ENCODE data around the gene MRPL37. TPM values are rescaled to one million over a fixed set of nuclear protein-coding genes. Genes with fewer than 3 reads are reported as not detected.

The MRPL37 gene
- total and polyA plus RNA-seq, 2 of the 4 experiments (the other 2 are of a cell fraction), result 42.8 to 132 TPM

DNA sequence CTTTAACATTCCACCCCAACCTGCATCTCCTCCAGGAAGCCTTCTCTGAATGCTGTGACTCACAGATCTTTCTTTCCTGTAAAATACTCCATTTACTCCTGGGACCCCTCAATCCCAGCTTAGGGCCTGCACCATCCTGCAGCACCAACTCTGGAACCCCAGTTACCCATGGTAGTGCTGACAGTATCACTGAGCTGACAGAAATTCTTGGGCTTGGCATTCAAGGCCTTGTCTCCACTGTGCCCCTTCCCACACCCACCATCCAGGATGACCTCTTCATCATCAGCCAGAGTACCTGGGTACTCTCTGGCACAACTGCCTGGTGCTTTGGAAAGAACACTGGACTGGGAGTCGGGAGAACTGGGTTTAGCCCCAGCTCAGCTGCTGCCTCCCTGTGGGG, 8.4 kb upstream of the MRPL37 start:
- Histone ChIP-seq H3K36me3 (ENCODE audit: control insufficient read depth, insufficient read depth, low read length) (peaks cover 1% of the 10 kb centered on the region; the same call in 1 of the 2 replicates), H3K4me2 (ENCODE audit: low read depth, low read length) (no peak overlapping the region), H3K56ac (ENCODE audit: extremely low read depth, insufficient read depth, low read length) (no peak overlapping the region), H4K5ac (ENCODE audit: low read depth, low read length) (no peak overlapping the region), H4K91ac (ENCODE audit: insufficient read depth, low read depth, low read length) (no peak overlapping the region), H3K4me1 (ENCODE audit: control insufficient read depth, insufficient read depth, low read length) (peaks cover 1% of the 10 kb centered on the region; the same call in 1 of the 2 replicates), H3K9ac (ENCODE audit: low read depth, low read length) (no peak overlapping the region), H4K20me1 (ENCODE audit: insufficient read depth, low read length) (no peaks in the 10 kb centered on the region), H3K4me3 (ENCODE audit: insufficient read depth, low read depth, low read length) (no peak overlapping the region), H2BK5ac (ENCODE audit: low read depth, low read length, poor library complexity, severe bottlenecking) (no peak overlapping the region), H3K4ac (ENCODE audit: low read depth, low read length) (no peak overlapping the region), H4K8ac (ENCODE audit: low read depth in 2 of 2, low read length in 2 of 2) (no peak overlapping the region), H2AK5ac (ENCODE audit: low read depth, low read length) (no peak overlapping the region), H3K18ac (ENCODE audit: low read depth, low read length) (no peak overlapping the region), H3K27ac (ENCODE audit: insufficient read depth, low read length) (no peak overlapping the region), H2AK9ac (replicated peaks; ENCODE audit: low read depth, low read length, poor library complexity) (no peak overlapping the region), H3K27me3 (ENCODE audit: control insufficient read depth, insufficient read depth, low read length) (no peaks in the 10 kb centered on the region), H3K79me1 (ENCODE audit: low read depth in 1 of 2, low read length in 2 of 2) (no peaks in the 10 kb centered on the region), H2AFZ (replicated peaks; ENCODE audit: low read length, poor library complexity) (no peak overlapping the region), H2BK20ac (ENCODE audit: low read depth, low read length) (no peak overlapping the region), H3K9me1 (ENCODE audit: insufficient read depth, low read length) (peaks cover 9% of the 10 kb centered on the region; the same call in 1 of the 2 replicates), H3K23ac (ENCODE audit: low read depth, low read length) (no peak overlapping the region), H3K14ac (replicated peaks; ENCODE audit: low read depth, low read length) (no peak overlapping the region), H2BK120ac (ENCODE audit: low read depth, low read length) (no peak overlapping the region), H3K9me3 (ENCODE audit: control insufficient read depth, insufficient read depth, low read length) (no peaks in the 10 kb centered on the region), H2BK15ac (ENCODE audit: low read depth, low read length) (no peak overlapping the region)
- POLR2A ChIA-PET (ENCODE audit: unreplicated experiment), result no interaction called here
- ATAC-seq (ENCODE audit: low read depth) (no peak), DNase-seq (no peak)
- intact Hi-C loops (cut with micrococcal nuclease) (no loop called here), dilution Hi-C loops (cut with HindIII; ENCODE audit: low sequenced_read_pairs, unreplicated experiment) (no loop called here), in situ Hi-C loops (cut with MboI; ENCODE audit: low sequenced_read_pairs) (no loop called here)
- CTCF ChIA-PET, result interaction anchor here (1.6 kb wide), 1 partner anchor 10 kb away, joined by 3 read pairs; no protein-coding TSS in a partner anchor
- BruUV-seq (replicated peaks), result no TSS peak
- no CpG with 5 or more reads among the region's 1 CpG for WGBS, 2 experiments (ENCODE audit: extremely low coverage in 2 of 2, insufficient read length in 1 of 2)
- TF ChIP-seq, protein P1, sequence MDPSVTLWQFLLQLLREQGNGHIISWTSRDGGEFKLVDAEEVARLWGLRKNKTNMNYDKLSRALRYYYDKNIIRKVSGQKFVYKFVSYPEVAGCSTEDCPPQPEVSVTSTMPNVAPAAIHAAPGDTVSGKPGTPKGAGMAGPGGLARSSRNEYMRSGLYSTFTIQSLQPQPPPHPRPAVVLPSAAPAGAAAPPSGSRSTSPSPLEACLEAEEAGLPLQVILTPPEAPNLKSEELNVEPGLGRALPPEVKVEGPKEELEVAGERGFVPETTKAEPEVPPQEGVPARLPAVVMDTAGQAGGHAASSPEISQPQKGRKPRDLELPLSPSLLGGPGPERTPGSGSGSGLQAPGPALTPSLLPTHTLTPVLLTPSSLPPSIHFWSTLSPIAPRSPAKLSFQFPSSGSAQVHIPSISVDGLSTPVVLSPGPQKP (IDR thresholded peaks at IDR 0.05; ENCODE audit: borderline replicate concordance, low read depth, low read length), result no peak
- TF ChIP-seq MAZ (IDR thresholded peaks at IDR 0.05; ENCODE audit: borderline replicate concordance, low read depth, low read length) (no peak), FOS (IDR thresholded peaks at IDR 0.05; ENCODE audit: low read depth, low read length) (no peak), RAD21 (IDR thresholded peaks at IDR 0.05; ENCODE audit: low read length) (no peak), CHD1 (IDR thresholded peaks at IDR 0.05; ENCODE audit: low read depth, low read length) (no peak), BHLHE40 (IDR thresholded peaks at IDR 0.05; ENCODE audit: low read depth, low read length) (no peak), MXI1 (IDR thresholded peaks at IDR 0.05; ENCODE audit: borderline replicate concordance, low read depth, low read length) (no peak), NFE2L2 (IDR thresholded peaks at IDR 0.05; ENCODE audit: low read depth, low read length) (no peak), CEBPB (IDR thresholded peaks at IDR 0.05; ENCODE audit: low read depth, low read length) (no peak), RCOR1 (IDR thresholded peaks at IDR 0.05; ENCODE audit: insufficient replicate concordance, low read length) (no peak), POLR2A (IDR thresholded peaks at IDR 0.05; ENCODE audit: low read depth, low read length) (no peak), SMC3 (IDR thresholded peaks at IDR 0.05; ENCODE audit: low read depth, low read length) (no peak), MAFK (IDR thresholded peaks at IDR 0.05; ENCODE audit: low read depth, low read length) (no peak), RFX5 (IDR thresholded peaks at IDR 0.05; ENCODE audit: low read depth, low read length) (no peak)
- TF ChIP-seq, protein P2, sequence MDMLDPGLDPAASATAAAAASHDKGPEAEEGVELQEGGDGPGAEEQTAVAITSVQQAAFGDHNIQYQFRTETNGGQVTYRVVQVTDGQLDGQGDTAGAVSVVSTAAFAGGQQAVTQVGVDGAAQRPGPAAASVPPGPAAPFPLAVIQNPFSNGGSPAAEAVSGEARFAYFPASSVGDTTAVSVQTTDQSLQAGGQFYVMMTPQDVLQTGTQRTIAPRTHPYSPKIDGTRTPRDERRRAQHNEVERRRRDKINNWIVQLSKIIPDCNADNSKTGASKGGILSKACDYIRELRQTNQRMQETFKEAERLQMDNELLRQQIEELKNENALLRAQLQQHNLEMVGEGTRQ (IDR thresholded peaks at IDR 0.05; ENCODE audit: low read depth, low read length), result no peak
- TF ChIP-seq, protein P3, sequence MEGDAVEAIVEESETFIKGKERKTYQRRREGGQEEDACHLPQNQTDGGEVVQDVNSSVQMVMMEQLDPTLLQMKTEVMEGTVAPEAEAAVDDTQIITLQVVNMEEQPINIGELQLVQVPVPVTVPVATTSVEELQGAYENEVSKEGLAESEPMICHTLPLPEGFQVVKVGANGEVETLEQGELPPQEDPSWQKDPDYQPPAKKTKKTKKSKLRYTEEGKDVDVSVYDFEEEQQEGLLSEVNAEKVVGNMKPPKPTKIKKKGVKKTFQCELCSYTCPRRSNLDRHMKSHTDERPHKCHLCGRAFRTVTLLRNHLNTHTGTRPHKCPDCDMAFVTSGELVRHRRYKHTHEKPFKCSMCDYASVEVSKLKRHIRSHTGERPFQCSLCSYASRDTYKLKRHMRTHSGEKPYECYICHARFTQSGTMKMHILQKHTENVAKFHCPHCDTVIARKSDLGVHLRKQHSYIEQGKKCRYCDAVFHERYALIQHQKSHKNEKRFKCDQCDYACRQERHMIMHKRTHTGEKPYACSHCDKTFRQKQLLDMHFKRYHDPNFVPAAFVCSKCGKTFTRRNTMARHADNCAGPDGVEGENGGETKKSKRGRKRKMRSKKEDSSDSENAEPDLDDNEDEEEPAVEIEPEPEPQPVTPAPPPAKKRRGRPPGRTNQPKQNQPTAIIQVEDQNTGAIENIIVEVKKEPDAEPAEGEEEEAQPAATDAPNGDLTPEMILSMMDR (conservative IDR thresholded peaks at IDR 0.05; ENCODE audit: low read depth, low read length), result no peak

Measured in IMR-90 (cell line).